Loucy (cell line): ENCODE data around the gene EDARADD.

Experiments
- H2AFZ ChIP-seq: fragments of 200-600 bp; sonication (generic); 2 replicates; pipeline ENCODE4 v1.6.0; 2016; ENCODE audit warnings: antibody characterized with exemption, mild to moderate bottlenecking, low read length, moderate library complexity
- H3F3A ChIP-seq: fragments of 200-600 bp; 2 replicates; pipeline ENCODE4 v1.6.0; 2016; ENCODE audit warnings: antibody characterized with exemption, low read depth, mild to moderate bottlenecking
- H3K27me3 ChIP-seq: fragments of 200-600 bp; sonication (generic); 2 replicates; pipeline ENCODE4 v1.6.1; 2014; ENCODE audit warnings: low read length, mild to moderate bottlenecking; ENCODE audit not compliant: insufficient read depth, poor library complexity, severe bottlenecking
- H3K36me3 ChIP-seq: fragments of 200-600 bp; sonication (generic); 2 replicates; pipeline ENCODE4 v1.6.1; 2016; ENCODE audit warnings: low read length; ENCODE audit not compliant: insufficient read depth
- H3K4me1 ChIP-seq: fragments of 200-600 bp; sonication (generic); 2 replicates; pipeline ENCODE4 v1.5.1; 2014; ENCODE audit warnings: low read length, mild to moderate bottlenecking; ENCODE audit not compliant: insufficient read depth, poor library complexity, severe bottlenecking
- H3K4me2 ChIP-seq: fragments of 200-600 bp; sonication (generic); 2 replicates; pipeline ENCODE4 v1.6.0; 2014; ENCODE audit warnings: antibody characterized with exemption, low read length, low read depth, mild to moderate bottlenecking; ENCODE audit not compliant: poor library complexity, severe bottlenecking
- H3K4me3 ChIP-seq: fragments of 200-600 bp; sonication (generic); 2 replicates; pipeline ENCODE4 v1.5.1; 2014; ENCODE audit warnings: low read length, mild to moderate bottlenecking, mixed read lengths; ENCODE audit not compliant: poor library complexity, severe bottlenecking
- H3K79me2 ChIP-seq: fragments of 200-600 bp; sonication (generic); 2 replicates; pipeline ENCODE4 v1.6.1; 2014; ENCODE audit warnings: low read length; ENCODE audit not compliant: insufficient read depth
- H3K9ac ChIP-seq: fragments of 200-600 bp; sonication (generic); 2 replicates; pipeline ENCODE4 v1.6.0; 2014; ENCODE audit warnings: mild to moderate bottlenecking, low read depth, low read length, moderate library complexity; ENCODE audit not compliant: poor library complexity, severe bottlenecking
- H3K9me2 ChIP-seq: fragments of 200-600 bp; sonication (generic); replicated peaks from 2 replicates; pipeline ENCODE4 v1.6.1; 2016; ENCODE audit warnings: low read depth, low read length, mixed read lengths
- H3K9me3 ChIP-seq: fragments of 200-600 bp; sonication (generic); 2 replicates; pipeline ENCODE4 v1.6.1; 2014; ENCODE audit warnings: mild to moderate bottlenecking, antibody characterized with exemption, low read length, low read depth; ENCODE audit not compliant: insufficient read depth
- H4K20me1 ChIP-seq: fragments of 200-600 bp; sonication (generic); 2 replicates; pipeline ENCODE4 v1.6.0; 2014; ENCODE audit warnings: antibody characterized with exemption, low read length, mild to moderate bottlenecking; ENCODE audit not compliant: insufficient read depth, poor library complexity, severe bottlenecking
- EZH2phosphoT487 ChIP-seq: fragments of 200-600 bp; IDR thresholded peaks from 2 replicates; pipeline ENCODE4 v1.6.1; 2018; ENCODE audit warnings: antibody characterized with exemption, mild to moderate bottlenecking, moderate library complexity, borderline replicate concordance
- TF ChIP-seq, protein P1 (sequence below): fragments of 200-600 bp; sonication (generic); conservative IDR thresholded peaks from 2 replicates; pipeline ENCODE4 v1.5.1; 2014; ENCODE audit warnings: mild to moderate bottlenecking, antibody characterized with exemption, low read length

EDARADD gene

DNA sequence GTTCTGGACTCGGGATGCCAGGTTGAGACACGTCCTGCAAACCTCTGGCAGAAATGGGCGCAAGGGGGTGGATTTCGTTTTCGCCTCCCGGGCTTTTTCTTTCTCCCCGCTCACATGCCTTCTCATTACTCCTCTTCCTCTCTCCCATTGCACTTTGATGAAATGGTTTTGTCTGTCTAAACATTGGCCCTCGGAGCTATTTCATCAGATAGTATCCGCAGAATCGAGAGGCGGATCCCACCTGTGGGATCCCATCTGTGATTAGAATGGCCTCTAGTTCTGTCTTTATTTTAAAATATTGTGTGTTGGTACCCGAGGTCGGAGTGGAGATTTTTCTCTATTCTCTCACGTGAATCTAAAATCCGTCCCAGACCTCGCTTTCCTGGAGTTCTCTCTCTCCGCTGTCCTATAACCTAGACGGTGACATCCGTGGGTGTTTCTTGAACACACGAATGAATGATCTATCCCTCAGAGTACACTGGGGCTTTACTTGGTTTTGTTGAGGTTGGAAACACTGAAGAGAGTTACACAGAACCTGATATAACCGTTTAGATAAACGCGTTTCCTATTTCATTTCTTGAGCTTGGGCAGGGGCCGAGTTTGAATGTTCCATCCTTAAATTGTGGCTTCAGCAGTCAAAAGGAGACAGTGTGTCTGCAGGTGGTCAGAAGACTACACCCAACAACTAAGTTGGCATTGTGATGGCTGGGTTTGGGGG lies 2.0 kb downstream of the EDARADD start:
- H2AFZ ChIP-seq: no peak overlapping the region
- H4K20me1 ChIP-seq: no peaks in the 10 kb centered on the region
- no peaks in the 10 kb centered on the region for H3K36me3 ChIP-seq
- H3K4me3 ChIP-seq: no peak overlapping the region
- H3K9me2 ChIP-seq: no peaks in the 10 kb centered on the region
- no peaks in the 10 kb centered on the region for H3K9me3 ChIP-seq
- H3K4me1 ChIP-seq: no peaks in the 10 kb centered on the region
- no peaks in the 10 kb centered on the region for H3K27me3 ChIP-seq
- no peak overlapping the region for H3K4me2 ChIP-seq
- no peak overlapping the region for H3K9ac ChIP-seq
- H3K79me2 ChIP-seq: no peaks in the 10 kb centered on the region
- H3F3A ChIP-seq: no peaks in the 10 kb centered on the region
- no peak for TF ChIP-seq EZH2phosphoT487
- TF ChIP-seq, protein P1, sequence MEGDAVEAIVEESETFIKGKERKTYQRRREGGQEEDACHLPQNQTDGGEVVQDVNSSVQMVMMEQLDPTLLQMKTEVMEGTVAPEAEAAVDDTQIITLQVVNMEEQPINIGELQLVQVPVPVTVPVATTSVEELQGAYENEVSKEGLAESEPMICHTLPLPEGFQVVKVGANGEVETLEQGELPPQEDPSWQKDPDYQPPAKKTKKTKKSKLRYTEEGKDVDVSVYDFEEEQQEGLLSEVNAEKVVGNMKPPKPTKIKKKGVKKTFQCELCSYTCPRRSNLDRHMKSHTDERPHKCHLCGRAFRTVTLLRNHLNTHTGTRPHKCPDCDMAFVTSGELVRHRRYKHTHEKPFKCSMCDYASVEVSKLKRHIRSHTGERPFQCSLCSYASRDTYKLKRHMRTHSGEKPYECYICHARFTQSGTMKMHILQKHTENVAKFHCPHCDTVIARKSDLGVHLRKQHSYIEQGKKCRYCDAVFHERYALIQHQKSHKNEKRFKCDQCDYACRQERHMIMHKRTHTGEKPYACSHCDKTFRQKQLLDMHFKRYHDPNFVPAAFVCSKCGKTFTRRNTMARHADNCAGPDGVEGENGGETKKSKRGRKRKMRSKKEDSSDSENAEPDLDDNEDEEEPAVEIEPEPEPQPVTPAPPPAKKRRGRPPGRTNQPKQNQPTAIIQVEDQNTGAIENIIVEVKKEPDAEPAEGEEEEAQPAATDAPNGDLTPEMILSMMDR: no peak

DNA sequence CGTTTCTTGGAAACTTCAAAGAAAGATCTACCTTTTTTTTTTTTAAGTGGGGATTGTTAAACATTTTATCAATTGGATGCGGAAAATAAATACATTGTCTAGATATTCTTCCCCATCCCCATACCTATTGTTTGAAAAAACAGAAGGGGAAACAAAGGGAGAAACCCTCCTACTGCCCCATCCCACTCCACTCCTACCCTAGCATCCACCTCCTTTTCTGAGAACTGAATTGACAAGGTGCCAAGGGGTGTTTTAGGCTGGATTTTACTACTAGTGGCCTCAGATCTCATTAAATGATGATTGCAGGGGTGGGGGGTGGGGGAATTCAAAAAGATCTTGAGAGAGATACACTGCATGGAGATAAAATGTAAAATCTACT lies 2.6 kb downstream of the EDARADD start:
- Histone ChIP-seq H3K27me3 (no peaks in the 10 kb centered on the region), H3K4me1 (no peaks in the 10 kb centered on the region), H2AFZ (no peak overlapping the region), H3K36me3 (no peaks in the 10 kb centered on the region), H3K4me2 (no peak overlapping the region), H3K9me2 (no peaks in the 10 kb centered on the region), H3K4me3 (no peak overlapping the region), H4K20me1 (no peaks in the 10 kb centered on the region), H3K79me2 (no peaks in the 10 kb centered on the region), H3F3A (no peaks in the 10 kb centered on the region), H3K9ac (no peak overlapping the region), H3K9me3 (no peaks in the 10 kb centered on the region)
- TF ChIP-seq EZH2phosphoT487: no peak
- TF ChIP-seq, protein P1: no peak

DNA sequence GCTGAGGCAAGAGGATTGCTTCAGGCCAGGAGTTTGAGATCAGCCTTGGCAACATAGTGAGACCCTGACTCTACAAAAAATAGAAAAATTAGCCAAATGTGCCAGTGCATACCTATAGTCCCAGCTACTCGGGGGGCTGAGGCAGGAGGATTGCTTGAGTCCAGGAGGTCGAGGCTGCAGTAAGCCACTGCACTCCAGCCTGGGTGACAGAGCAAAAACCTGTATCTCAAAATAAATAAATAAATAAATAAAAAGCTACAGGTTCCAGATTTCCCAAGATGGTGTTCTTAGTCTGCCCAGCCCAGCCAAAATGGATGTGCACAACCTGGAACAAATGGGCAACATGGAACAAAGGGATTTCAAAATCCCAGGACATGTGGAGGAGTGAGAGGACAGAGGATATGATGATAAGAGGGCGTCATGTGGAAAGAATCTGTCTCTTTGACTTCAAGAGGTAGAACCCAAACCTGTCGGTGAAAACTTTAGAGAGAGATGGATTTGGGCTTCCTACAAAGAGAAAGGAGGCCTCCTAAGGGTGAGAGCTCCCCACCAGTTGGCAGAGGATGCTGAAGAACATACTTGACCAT lies 3.2 kb downstream of the EDARADD start:
- Histone ChIP-seq H3K36me3 (no peaks in the 10 kb centered on the region), H3K79me2 (no peaks in the 10 kb centered on the region), H3K27me3 (no peaks in the 10 kb centered on the region), H2AFZ (no peak overlapping the region), H3K9me2 (no peaks in the 10 kb centered on the region), H3K4me2 (no peak overlapping the region), H4K20me1 (no peaks in the 10 kb centered on the region), H3K9me3 (no peaks in the 10 kb centered on the region), H3K4me1 (no peaks in the 10 kb centered on the region), H3K4me3 (no peak overlapping the region), H3F3A (no peaks in the 10 kb centered on the region), H3K9ac (no peak overlapping the region)
- TF ChIP-seq, protein P1: no peak
- no peak for TF ChIP-seq EZH2phosphoT487
